ENCODE results near the gene MMP24.

DNA sequence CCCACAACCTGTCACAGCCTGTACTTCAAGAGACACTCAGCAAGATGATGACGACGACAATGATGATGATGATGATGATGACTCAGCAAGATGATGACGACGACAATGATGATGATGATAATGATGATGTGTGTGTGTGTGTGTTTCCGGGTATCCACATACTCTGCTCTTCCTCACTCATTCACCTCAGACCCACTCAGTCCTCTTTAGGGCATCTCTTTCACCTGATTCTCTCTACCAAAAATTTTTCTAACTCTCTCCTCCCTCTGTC lies 59.3 kb downstream of the MMP24 start:
- no peak for TF ChIP-seq CTCF (conservative IDR thresholded peaks at IDR 0.05; ENCODE audit: low read depth in 2 of 2)
- TF ChIP-seq JUNB (IDR thresholded peaks at IDR 0.05; ENCODE audit: unreplicated experiment), result no peak
- TF ChIP-seq CREB1 (CRISPR knock-in tag; IDR thresholded peaks at IDR 0.05; ENCODE audit: low read depth), result no peak
- TF ChIP-seq NANOG (IDR thresholded peaks at IDR 0.05; ENCODE audit: borderline replicate concordance), result no peak

Data from GM23338 (cell line).